ENCODE data around the gene ALG6. TPM values are rescaled to one million over a fixed set of nuclear protein-coding genes. Genes with fewer than 3 reads are reported as not detected.

ALG6 gene
- total RNA-seq = 14.6 and 24.1 TPM in 2 replicates

DNA sequence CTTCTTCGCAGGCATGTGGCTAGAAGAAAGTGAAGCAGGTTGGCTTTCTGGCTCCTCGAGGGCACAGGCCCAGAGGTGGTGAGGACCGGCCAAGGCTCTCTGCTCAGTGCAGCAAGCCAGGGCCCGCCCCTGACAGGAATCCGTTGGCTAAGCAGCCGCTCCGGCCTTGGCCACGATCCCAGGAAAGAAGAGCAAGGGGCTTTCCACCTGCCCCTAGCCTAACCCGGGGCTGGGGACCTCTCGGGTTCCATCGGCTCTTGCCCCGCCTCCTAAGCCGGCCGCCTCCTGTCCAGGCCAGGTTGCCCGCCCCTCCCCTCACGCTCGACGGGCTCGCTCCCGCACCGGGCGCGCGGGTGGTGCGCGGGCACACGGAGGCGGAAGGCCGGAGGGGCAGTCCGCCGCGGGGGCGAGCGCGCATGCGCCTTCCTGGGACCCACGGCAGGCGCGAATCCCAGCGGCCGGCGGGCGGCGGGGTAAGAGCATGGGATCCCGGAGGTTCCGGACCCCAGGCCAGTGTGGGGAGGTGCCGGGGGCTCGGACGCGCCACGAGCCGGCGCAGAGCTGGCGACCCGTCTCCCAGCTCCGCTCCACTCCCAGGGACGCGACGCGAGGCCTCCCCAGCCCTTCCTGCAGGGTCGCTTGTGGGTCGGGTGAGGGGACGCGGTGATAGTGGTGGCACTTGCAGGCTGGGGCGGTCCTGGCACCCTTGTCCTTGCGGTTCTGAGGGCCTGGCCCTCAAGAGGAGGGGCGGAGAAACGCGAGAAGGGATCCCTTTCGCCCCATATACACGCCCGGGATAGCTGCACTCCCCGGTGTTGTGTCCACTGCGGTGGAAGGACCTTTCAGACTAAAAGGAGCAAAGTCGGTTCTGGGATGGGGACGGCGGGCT lies at the start of gene ALG6:
TSS of gene ALG6 (plus strand) at position 413 of the 889 bp plus-strand sequence. CDS start 3,351 bp downstream, outside the sequence.

DNA sequence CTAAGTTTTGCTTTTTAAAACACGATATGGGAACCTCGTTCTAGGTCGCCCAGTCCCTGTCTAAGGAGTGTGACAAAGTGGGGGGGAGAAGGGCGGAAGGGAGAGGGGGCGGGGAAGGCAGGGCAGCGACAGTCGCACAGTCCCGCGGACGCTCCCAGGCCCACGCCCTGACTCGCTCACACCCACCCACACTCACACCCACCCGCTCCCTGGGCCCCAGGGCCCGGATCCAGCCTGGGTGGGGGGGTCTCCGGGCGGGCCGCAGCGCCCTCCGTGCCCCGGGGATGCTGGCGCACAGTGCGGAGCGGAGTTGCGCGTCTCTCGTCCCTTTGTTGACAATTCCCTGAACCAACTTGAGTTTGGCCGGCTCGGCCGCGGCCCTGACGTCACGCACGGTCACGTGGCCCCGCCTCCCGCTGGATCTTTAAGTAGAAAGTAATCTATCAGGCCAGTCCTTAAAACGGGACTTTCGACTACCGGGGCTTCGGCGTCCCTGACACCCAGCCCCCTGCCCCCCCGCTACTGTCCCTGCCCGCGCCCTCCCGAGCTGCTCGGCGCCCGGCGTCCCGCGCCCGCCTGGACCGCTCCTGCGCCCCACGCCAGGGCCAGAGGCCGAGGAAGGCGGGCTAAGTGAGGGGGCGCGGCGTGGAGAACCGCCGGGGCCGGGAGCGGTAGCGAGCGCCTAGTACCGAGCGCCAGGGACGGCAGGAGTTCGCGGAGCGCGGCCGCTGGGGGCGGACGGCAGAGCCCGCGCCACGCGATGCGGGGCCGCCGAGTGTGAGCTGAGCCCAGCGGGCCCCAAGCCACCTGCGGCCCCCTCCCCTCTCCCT lies 45.1 kb upstream of the ALG6 start, which contains the start of gene FOXD3:
TSS of gene FOXD3 (plus strand) at position 454 of the 830 bp plus-strand sequence. CDS start 492 bp downstream, outside the sequence.

Other genes starting within 250 kb of the ALG6 start
- not detected in 2 replicates for gene FOXD3, start 45.1 kb upstream of the ALG6 start, total RNA-seq
- 9.3 and 44.1 TPM in 2 replicates for gene ITGB3BP, start 155.6 kb downstream of the ALG6 start, total RNA-seq
- gene EFCAB7, start 155.9 kb downstream of the ALG6 start, total RNA-seq = 10.3 and 16.1 TPM in 2 replicates
- 73.7 and 83.0 TPM in 2 replicates for gene PGM1, start 225.8 kb downstream of the ALG6 start, total RNA-seq

All from smooth muscle cell of trachea (primary cell).